AG09309 (cell line): Measurements from ENCODE around the gene NUP62CL.
"Not testable (repeated sequence)": the region's sequence is repeated elsewhere in the genome, so short reads cannot be mapped to it uniquely, and the experiment has no call there.

Experiments used
- DNase-seq: peaks from one replicate; pipeline ENCODE4 v3.0.0-alpha.2; 2010; ENCODE audit warnings: low read depth
- H3K4me3 ChIP-seq: 2 replicates; pipeline ENCODE4 v1.5.1; 2011; ENCODE audit warnings: mild to moderate bottlenecking, low read depth, low read length, moderate library complexity; ENCODE audit not compliant: control insufficient read depth
- CTCF ChIP-seq: IDR thresholded peaks from 2 replicates; pipeline ENCODE4 v1.5.1; 2011; ENCODE audit warnings: mild to moderate bottlenecking, low read depth, low read length, inconsistent platforms; ENCODE audit not compliant: insufficient read depth, control insufficient read depth; ENCODE audit errors: missing control alignments

Gene NUP62CL

DNA sequence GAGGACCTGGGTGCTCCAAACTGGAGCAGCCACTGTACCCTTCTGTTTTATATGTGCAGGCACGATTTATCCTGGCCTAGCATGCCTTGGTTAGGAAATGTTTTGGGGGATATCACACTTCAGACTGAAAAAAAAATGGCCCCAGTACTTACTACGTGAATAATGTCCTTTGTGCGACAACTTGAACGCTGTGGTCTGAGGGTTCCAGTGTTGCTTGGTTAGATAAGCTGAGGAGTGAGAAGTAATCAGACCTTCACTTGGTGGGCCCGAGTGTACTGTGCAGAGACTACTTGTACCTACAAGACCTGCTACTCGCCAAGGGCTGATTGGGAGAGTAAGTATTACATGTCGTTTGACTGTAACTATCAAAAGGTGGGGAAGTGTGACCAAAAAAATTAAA is 856 bp upstream of the NUP62CL start:
- no peak for DNase-seq
- no peak overlapping the region for H3K4me3 ChIP-seq
- no peak for TF ChIP-seq CTCF

DNA sequence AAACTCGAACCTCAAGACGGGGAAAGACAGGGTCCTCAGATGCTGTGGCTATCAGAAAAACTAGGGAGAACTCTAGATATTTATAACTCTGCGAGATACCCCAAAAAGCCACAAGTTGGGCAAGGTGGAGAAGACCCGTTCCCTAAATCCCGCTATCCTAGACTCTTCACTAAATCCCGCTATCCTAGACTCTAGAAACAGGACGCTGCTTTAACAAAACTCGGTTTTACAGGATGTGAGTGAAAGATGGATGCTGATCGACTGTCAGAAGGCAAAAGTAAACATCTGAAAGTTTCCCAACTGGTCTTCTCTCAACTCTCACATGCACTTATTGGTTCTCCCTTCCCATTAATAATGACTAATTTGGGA is 448 bp upstream of the NUP62CL start:
- no peak for DNase-seq
- no peak overlapping the region for H3K4me3 ChIP-seq
- no peak for TF ChIP-seq CTCF

GRCh38 chrX:107204068-107204605 is 2.1 kb downstream of the NUP62CL start:
- H3K4me3 ChIP-seq = no peak overlapping the region
- no peak for DNase-seq
- no peak for TF ChIP-seq CTCF

DNA sequence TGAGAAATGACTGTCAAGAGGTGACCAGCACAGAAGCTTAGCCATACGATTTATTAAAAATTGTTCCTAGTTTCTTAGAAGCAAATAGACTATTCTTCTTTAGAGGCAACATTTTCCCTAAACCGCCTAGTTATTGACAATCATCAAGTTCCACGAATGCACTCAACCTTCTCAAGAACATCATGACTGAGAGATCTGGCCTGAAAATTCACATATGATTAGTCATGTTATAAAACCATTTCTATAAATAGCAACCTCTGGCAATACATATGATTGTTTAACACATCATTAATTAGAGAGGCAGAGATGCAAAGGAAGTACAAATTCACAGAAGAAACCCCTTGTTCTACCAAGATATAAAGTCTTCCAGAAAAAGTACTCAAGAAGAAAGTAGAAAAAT is 6.7 kb downstream of the NUP62CL start:
- TF ChIP-seq CTCF = no peak
- H3K4me3 ChIP-seq = no peak overlapping the region
- no peak for DNase-seq

DNA sequence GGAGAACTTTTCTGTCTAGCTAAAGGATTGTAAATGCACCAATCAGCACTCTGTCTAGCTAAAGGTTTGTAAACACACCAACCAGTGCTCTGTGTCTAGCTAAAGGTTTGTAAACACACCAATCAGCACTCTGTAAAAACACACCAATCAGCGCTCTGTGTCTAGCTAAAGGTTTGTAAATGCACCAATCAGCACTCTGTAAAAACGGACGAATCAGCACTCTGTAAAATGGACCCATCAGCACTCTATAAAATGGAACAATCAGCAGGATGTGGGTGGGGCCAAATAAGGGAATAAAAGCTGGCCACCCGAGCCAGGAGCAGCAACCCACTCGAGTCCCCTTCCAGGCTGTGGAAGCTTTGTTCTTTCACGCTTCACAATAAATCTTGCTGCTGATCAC is 8.2 kb downstream of the NUP62CL start:
- H3K4me3 ChIP-seq, DNase-seq: not testable (repeated sequence)

DNA sequence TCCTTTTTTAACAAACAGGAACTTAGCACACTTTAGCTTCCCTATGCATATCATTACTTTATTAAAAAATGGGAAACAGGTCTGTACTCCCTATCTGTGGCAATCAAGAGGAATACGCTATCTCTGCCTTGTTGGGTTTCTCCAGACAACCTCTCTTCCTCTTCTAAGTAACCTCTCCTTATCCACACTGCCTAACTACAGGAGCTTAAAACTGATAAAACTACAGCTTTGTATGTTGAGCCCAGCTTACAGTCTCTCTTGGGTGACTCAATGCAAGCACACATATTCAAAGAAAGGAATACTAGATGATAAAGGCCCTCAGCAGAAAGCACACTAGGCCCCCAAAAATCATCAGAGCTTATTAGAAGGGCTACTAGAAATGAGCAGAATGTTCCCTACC is 8.9 kb downstream of the NUP62CL start:
- DNase-seq = no peak
- TF ChIP-seq CTCF = no peak
- no peak overlapping the region for H3K4me3 ChIP-seq

GRCh38 chrX:107171369-107172102 is 34.7 kb downstream of the NUP62CL start:
- DNase-seq = no peak
- no peak for TF ChIP-seq CTCF
- H3K4me3 ChIP-seq = no peak overlapping the region
